Rectal smooth muscle tissue (tissue), 1 donor: Measurements from ENCODE around the gene SLC25A22.

ENCODE experiments used
- H3K27ac ChIP-seq: one replicate; pipeline ENCODE4 v1.7.0; 2013; ENCODE audit warnings: low read depth, low read length, inconsistent platforms
- H3K27me3 ChIP-seq: one replicate; pipeline ENCODE4 v1.7.0; 2013; ENCODE audit warnings: low read length; ENCODE audit not compliant: control insufficient read depth, insufficient read depth
- H3K36me3 ChIP-seq: one replicate; pipeline ENCODE4 v1.7.0; 2013; ENCODE audit warnings: low read length; ENCODE audit not compliant: control insufficient read depth, insufficient read depth
- H3K4me1 ChIP-seq: one replicate; pipeline ENCODE4 v1.7.0; 2013; ENCODE audit warnings: low read length; ENCODE audit not compliant: control insufficient read depth, insufficient read depth
- H3K4me3 ChIP-seq: one replicate; pipeline ENCODE4 v1.7.0; 2013; ENCODE audit warnings: low read length
- H3K9ac ChIP-seq: one replicate; pipeline ENCODE4 v1.7.0; 2013; ENCODE audit warnings: low read length

SLC25A22 gene

DNA sequence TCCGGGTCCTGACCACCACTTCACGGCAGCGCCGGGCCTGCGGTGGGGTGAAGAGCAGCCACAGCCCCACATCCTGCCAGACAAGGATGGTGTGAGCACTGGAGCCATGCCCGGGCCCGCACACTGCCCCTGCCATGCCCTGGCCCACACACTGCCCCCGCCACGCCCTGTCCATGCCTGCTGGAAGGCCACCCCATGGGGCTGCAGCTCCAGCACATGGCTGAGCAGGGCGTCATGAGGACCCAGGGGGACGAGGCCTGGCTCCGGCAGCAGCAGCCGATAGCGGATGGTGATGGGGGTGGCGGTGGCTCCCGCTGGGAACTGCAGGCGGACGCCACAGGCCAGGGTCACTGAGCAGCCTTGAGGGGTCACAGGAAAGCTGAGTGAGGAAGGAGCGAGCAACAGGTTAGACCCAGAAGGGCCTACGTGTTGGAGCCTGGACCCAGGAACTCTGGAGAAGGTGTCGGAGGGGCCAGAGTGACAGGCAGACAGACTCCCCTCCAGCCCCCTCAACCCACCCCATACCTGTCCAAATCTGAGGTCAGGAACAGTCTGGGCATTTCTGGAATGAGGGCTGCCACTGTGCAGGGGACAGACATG lies 4.0 kb upstream of the SLC25A22 start:
- H3K9ac ChIP-seq: no peak overlapping the region
- H3K27ac ChIP-seq: no peak overlapping the region
- peaks cover 3% of the 10 kb centered on the region for H3K36me3 ChIP-seq
- no peak overlapping the region for H3K4me3 ChIP-seq
- peaks cover 11% of the 10 kb centered on the region for H3K4me1 ChIP-seq
- H3K27me3 ChIP-seq: no peaks in the 10 kb centered on the region

DNA sequence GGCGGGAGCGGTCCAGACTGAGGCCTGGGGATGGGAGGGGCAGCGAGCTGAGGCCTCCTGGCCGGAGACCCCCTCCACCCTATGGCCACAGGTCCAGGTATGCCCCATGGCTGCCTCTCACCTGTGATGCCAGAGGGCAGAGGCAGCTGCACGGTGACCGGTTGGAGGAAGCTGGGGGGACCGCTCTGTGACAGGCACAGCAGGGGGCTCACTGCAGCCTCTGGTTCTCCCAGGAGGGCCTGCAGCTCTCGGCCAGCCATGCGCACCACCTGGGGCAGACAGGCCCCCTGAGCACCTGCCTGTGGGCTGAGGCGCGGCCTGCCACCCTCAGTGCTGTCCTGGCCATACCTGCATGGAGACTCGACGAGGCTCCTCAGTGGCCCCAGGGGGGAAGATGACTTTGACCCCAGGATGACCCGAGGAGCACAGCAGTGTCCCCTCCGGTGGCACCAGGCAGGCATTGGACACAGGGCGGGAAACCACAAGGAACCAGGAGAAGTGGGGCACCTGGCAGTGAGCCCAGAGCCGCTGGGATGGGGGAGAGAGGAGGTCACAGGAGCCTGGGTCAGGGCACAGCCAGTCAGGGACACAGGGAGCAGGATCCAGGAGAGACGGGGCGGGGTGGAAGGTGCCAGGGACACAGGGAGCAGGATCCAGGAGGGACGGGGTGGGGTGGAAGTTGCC lies 3.2 kb upstream of the SLC25A22 start:
- no peak overlapping the region for H3K9ac ChIP-seq
- H3K36me3 ChIP-seq: peaks cover 3% of the 10 kb centered on the region
- H3K27me3 ChIP-seq: no peaks in the 10 kb centered on the region
- H3K4me1 ChIP-seq: peaks cover 18% of the 10 kb centered on the region
- no peak overlapping the region for H3K4me3 ChIP-seq
- no peak overlapping the region for H3K27ac ChIP-seq

DNA sequence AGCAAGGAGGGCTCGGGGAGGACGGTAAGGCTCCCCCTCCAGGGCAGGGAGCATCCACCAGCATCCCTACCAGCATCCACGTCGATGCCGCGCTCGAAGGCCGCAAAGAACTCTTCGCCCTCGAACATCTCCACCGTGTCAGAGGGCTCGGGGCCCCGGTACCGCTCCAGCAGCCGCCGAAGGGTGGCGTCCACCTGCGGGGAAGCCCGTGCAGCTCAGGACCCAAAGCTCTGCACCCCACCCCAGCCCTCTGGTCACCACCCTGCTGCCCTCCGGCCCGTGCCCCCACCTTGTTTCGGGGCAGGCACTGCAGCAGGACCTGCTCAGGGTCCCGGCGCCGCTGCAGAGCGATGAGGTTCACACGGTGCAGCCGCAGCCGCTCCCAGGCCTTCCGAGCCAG lies 2.4 kb upstream of the SLC25A22 start:
- peaks cover 3% of the 10 kb centered on the region for H3K36me3 ChIP-seq
- H3K4me1 ChIP-seq: peaks cover 17% of the 10 kb centered on the region
- H3K27ac ChIP-seq: no peak overlapping the region
- no peak overlapping the region for H3K4me3 ChIP-seq
- no peak overlapping the region for H3K9ac ChIP-seq
- H3K27me3 ChIP-seq: no peaks in the 10 kb centered on the region

DNA sequence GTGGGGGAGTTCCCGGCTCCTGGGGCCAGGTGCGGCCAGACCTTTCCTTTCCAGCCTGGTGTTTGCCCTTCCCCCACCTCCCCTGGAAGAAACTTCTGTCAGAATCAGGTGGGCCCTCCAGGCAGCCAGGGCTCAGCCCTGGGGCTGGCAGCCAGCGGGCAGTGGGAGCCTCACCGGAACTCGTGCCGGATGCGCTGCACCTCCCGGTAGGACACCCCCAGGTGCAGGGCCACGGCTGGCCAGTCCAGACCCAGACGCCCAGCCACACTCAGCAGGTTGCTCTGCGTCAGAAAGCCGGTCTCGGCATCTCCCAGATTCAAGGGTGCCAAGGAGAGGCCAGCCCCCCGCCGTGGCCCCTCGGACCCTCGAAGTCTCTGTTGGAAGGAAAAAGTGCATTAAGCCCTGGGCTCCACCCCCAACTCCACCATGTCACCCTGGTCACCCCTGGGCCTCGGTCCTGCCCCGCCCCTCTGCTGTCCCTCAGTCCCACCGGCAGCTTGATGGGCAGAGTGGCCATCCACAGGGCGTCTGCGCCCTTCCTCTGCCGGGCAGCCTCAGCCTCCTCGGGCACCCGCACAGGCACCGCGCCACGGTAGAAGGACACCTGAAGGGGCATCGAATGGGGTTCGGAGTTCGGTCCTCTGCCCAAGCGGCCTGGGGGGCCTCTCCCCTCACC lies 1.7 kb upstream of the SLC25A22 start:
- no peak overlapping the region for H3K27ac ChIP-seq
- H3K9ac ChIP-seq: no peak overlapping the region
- no peak overlapping the region for H3K4me3 ChIP-seq
- no peaks in the 10 kb centered on the region for H3K27me3 ChIP-seq
- H3K4me1 ChIP-seq: peaks cover 14% of the 10 kb centered on the region
- H3K36me3 ChIP-seq: peaks cover 3% of the 10 kb centered on the region

DNA sequence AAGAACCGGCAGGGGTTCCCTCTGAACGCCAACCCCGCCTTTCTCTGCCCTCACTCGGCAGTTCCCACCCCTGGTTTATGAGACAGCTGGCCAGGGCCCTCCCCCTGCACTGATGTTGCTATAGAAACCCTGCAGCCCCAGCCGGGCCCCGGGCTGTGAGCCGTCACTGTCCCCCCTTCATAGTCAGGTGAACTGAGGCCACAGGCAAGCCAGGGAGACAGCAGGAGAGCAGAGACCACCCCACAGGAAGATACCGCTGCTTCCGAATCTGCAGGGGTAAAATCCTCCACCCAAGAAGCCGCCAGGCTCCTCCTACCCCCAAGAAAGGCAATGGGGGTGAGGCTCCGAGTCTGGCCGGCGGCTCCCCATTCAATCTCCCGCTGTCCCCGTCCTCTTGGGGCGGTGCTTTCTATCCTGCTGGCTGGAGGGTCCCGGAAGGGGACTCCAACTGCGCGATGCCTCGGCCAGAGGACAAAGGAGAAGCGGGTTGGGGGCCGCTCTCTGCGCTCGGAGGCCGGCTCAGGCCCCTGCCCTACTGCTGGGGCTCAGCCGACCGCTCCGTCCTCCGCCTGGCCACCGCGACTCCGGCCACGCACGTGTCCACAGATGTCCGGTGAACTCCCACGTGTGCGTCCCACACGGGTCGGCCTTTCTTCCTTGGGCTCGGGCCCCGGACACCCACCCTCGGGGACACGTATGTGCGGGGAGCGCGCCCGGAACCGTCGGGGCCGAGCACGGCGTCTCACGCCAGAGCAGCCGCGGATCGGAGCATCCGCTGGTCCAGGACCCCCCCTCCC lies 587 bp downstream of the SLC25A22 start:
- Histone ChIP-seq H3K9ac (peak overlapping the region; percentile 52), H3K27ac (peak overlapping the region; percentile 77), H3K36me3 (peaks cover 3% of the 10 kb centered on the region), H3K27me3 (no peaks in the 10 kb centered on the region), H3K4me1 (peaks cover 7% of the 10 kb centered on the region), H3K4me3 (peak overlapping the region; percentile 71)

DNA sequence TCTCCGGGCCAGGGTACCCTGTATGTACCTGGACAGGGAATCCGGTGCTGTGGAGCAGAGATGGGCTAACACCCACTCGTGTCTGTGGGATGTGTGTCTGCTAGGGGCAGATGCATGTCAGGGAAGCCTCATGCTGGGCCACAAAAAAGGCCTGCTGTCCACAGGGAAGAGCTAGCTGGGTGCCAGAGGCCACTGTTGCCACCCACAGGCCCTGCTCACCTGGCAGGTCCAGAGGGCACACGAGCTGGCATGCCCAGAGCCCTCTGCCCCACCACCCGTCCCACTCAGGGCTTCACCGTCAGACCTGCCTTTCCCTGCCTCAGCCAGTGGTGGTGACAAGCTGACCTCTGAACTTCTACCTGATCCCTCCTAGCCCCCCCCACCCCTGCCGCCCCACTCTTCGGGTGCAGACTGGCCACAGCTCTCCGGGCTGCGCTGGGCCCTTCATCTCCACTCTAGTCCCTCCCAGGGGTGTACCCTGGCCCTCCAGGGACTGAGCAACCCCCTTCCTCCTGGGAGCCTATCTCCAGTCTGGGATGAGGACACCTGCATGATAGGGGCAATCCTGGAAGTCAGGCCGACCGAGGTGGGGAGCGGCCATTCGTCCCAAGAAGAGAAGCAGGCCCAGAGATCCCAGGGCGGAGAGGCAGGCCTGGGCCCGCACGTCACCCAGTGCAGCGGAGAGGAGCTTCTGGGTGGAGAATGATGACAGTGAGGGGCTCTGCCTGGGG lies 1.4 kb downstream of the SLC25A22 start:
- H3K27me3 ChIP-seq: no peaks in the 10 kb centered on the region
- peaks cover 3% of the 10 kb centered on the region for H3K36me3 ChIP-seq
- peak overlapping the region; percentile 71 for H3K4me3 ChIP-seq
- H3K4me1 ChIP-seq: peaks cover 7% of the 10 kb centered on the region
- H3K9ac ChIP-seq: peak overlapping the region; percentile 52
- peak overlapping the region; percentile 77 for H3K27ac ChIP-seq

DNA sequence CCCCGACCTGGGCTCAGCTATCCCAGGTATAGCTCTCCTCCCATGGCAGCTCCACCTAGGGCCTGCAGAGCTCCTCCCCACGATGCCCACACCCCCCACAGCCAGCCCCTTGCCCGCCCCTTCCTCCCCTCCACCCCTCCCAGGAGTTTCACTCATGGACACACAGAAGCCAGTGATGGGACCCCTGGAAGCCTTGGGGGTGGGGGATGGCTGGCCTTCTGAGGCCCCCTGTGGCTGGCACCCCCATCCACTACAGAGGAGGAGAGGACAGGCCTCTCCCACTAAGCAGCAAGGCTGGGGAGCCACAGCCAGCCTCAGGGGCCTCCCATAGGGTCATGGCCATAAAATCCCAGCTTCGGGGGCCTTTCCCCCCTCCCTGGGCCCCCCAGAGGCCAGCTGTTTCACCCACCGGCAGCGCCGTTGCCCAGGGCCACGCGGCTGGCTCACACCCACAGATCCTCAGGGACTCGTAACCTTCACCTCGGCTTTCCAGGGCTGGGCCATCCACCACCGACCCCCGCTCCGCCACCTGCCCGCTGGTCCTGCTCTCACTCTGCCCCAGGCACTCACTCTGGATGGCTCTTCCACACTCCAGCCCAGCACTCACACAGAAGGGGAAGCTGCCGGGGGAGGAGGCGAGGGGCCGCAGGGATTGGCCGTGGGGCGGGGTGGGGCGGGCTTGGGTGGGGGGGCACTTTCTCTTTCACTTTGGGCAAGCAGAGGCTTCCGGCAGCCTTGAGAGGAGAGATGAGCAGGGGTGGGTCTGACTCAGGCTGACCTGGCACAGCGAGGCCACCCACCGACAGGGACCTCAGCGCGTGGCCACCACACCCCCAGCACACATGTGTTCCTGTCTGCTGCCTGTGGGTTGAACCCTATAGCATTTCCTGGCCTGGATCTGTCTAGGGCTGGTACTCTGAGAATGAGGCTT lies 2.2 kb downstream of the SLC25A22 start:
- peaks cover 3% of the 10 kb centered on the region for H3K36me3 ChIP-seq
- peaks cover 7% of the 10 kb centered on the region for H3K4me1 ChIP-seq
- peak overlapping the region; percentile 77 for H3K27ac ChIP-seq

DNA sequence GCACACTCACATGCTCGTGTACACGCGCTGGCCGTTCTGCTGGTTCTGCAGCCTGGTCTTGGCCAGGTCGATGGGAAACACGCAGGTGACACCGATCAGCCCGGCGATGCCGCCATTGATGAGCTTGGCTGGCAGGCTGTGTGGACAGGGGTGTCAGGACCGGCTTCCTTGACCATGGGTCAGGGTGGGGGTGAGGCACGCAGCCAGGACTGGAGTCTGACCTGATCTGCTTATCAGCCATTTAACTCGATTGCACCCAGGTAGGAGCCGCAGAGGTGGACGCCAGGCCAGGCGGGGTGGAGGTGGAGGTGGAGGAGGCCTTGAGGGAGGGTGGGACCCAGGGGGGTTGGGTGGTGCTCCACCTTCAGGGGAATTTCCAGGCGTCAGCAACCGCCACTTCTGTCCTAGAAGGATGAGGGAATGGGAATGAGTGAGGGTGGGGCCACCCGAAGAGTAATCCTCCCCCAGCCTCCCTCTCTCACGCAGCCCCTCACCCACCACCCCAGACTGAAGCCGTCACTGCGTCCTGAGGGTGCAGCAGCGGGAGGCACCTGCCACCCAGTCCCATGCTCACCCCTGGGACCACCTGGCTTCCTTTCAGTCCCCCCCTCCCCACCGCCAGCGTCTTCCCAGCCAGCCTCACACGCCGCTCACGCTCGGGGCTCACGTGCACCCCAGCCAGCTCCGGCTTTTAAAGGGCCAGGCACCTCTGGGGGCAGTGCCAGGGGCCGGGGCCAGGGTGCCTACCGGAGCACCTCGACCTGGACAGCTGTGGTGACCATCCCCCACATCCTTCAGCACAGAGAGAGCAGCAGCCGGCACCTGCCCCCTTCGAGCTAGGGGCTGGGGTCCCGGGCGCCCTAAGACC lies 3.1 kb downstream of the SLC25A22 start:
- Histone ChIP-seq H3K27ac (no peak overlapping the region), H3K9ac (no peak overlapping the region), H3K4me3 (peak overlapping the region; percentile 71), H3K36me3 (peaks cover 3% of the 10 kb centered on the region), H3K4me1 (peaks cover 7% of the 10 kb centered on the region), H3K27me3 (no peaks in the 10 kb centered on the region)

More for the DNA sequence above, 2.2 kb downstream of the SLC25A22 start:
- H3K27me3 ChIP-seq: no peaks in the 10 kb centered on the region
- H3K4me3 ChIP-seq: peak overlapping the region; percentile 71
- H3K9ac ChIP-seq: peak overlapping the region; percentile 40

DNA sequence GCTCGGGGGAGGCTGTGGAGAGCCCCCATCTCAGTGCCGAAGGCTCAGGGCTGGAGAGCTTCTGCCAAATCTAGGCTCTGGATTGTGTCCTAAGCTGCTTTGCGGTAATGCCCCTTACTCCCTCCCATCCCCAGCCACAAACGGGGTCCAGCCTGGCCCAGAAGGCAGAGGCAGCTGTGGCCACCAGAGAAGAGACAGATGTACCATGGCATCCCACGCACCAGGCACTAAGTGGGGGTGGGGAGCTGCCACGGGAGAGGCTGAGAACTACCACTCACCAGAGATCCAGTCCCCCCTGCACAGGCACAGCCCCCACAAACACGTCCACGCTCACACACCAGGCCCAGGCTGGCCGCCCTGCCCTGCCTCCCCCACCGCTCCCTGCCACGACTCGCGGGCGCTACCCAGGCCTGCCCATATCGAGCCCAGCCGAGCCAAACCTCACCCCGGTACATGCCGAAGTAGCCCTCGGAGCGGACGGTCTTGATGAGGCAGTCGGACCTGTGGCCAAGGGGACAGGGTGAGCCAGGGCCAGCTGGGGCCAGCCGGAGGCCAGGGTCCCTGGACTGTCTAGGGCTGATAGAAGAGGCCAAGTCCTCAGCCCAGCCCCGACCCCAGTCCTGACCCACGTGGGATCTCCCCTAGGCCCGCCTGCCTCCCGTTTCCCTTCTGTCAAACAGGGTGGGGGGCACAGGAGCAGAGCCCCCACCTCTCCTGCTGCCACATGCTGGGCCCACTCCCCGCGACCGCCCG lies 3.9 kb downstream of the SLC25A22 start:
- Histone ChIP-seq H3K4me1 (peaks cover 7% of the 10 kb centered on the region), H3K4me3 (no peak overlapping the region), H3K36me3 (no peaks in the 10 kb centered on the region), H3K9ac (no peak overlapping the region), H3K27me3 (peaks cover 5% of the 10 kb centered on the region), H3K27ac (no peak overlapping the region)

DNA sequence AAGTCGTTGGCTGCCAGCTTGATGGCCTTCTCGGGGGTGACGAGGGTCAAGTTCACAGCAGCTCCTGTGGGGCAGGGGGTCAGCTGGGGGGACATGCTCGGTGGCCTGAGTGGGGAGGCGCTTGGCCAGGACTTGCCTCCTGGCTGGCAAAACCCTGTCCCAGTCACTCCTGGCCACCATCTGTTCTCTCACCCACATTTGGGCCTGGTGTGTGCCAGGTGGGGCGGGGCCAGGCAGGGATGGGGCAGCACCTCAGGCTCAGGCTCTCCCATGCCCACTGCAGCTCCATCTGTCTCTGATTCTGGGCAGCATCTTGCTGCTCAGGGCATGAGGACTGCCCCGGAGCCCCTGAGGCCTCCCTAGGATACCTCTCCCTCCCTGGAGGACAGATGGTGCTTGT lies 4.5 kb downstream of the SLC25A22 start:
- peaks cover 6% of the 10 kb centered on the region for H3K27me3 ChIP-seq
- no peak overlapping the region for H3K27ac ChIP-seq
- H3K4me1 ChIP-seq: peaks cover 7% of the 10 kb centered on the region
- no peak overlapping the region for H3K9ac ChIP-seq
- H3K36me3 ChIP-seq: no peaks in the 10 kb centered on the region
- no peak overlapping the region for H3K4me3 ChIP-seq
